ENCODE measurements around the gene PRKAG3. TPM values are rescaled to one million over a fixed set of nuclear protein-coding genes. Genes with fewer than 3 reads are reported as not detected.

PRKAG3 gene
- total RNA-seq, 2 donors from 2014 or later, result not detected

DNA sequence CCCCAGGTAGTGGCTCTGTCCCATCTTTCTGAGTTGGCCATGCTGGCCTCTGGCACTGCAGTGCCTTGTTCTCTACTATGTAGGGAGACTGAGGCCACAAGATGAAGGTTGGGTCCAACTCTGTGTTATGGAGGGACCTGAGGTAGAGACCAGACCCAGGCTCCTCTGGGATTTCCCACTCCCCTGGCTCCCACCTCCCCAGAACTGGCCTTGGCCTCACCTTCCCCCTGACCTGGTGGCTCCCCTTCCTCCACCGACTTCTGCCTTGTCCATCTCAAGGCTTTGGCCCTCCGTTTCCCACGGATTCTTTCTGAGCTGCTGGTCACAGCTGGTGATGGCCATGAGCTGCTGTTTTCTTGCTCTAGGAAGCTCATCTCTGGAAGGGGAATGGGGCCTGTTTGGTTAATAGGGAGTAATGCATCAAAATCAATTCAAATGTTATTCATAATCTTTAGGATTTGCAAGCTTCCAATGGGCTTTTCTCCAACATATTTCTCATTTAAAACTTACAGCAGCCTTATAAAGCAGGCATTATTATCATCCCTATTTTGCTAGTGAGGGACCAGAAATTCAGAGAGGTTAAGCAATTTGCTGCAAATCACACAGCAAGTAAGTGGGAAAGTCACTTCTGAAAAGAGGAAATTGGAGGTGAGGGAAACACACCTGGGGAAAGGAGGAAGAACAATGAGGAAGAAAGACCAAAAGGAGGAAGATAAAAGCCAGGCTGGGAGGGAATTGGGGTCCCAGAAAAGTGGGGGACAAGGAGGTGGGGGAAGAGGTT is 887 bp downstream of the PRKAG3 start:
- Mint-ChIP-seq H3K27ac (no peak overlapping the region), H3K36me3 (no peaks in the 10 kb centered on the region), H3K9me3 (no peaks in the 10 kb centered on the region)
- DNase-seq (ENCODE audit: low spot score in 2 of 2), result no peak
- no peak for ATAC-seq

DNA sequence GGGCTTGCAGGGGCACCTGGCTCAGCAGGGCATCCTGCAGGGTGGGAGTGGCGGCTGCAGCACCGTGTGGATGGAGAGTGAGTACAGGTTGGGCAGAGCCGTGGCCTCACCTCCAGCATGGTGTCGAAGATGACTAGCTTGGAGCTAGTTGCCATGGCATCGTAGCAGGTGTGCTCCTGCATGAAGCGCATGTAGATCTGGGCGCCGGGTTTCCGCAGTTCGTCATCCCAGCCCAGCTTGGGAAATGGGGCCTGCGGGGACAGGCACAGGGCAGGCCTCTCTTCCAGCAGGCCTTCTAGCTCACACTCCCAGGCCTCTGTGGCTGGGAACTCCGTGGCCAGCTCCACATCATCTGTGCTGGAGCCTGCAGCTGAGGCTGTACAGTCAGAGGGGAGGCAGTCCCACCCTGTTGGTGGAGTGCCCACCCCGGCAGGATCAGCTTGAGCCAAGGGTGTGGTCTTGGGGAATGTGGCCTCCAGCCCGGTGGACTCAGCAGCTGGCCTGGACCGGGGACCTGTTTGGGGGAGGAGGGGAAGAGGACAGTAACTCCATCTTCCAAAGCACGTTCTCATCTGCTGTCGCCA is 1.6 kb downstream of the PRKAG3 start:
- no peaks in the 10 kb centered on the region for H3K9me3 Mint-ChIP-seq
- H3K27ac Mint-ChIP-seq, result no peak overlapping the region
- DNase-seq (ENCODE audit: low spot score in 2 of 2) (no peak), ATAC-seq (no peak)
- H3K36me3 Mint-ChIP-seq, result no peaks in the 10 kb centered on the region

DNA sequence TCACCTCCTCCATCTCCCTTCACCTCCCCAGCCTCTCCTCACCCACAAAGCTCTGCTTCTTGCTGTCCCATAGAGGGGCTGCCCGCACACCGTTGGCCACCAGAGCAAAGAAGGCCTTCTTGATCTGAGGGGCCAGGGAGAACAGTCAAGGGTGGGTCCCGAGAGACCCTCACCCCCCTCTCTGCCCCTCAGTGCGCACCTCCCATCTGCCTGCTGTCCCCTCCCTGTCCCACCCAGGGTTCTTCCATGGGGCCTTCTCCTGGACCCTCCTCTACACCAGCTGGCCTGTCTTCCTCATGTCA is 3.2 kb downstream of the PRKAG3 start:
- no peak for DNase-seq (ENCODE audit: low spot score in 2 of 2)
- no peaks in the 10 kb centered on the region for H3K36me3 Mint-ChIP-seq
- no peak for ATAC-seq
- no peak overlapping the region for H3K27ac Mint-ChIP-seq
- no peaks in the 10 kb centered on the region for H3K9me3 Mint-ChIP-seq

DNA sequence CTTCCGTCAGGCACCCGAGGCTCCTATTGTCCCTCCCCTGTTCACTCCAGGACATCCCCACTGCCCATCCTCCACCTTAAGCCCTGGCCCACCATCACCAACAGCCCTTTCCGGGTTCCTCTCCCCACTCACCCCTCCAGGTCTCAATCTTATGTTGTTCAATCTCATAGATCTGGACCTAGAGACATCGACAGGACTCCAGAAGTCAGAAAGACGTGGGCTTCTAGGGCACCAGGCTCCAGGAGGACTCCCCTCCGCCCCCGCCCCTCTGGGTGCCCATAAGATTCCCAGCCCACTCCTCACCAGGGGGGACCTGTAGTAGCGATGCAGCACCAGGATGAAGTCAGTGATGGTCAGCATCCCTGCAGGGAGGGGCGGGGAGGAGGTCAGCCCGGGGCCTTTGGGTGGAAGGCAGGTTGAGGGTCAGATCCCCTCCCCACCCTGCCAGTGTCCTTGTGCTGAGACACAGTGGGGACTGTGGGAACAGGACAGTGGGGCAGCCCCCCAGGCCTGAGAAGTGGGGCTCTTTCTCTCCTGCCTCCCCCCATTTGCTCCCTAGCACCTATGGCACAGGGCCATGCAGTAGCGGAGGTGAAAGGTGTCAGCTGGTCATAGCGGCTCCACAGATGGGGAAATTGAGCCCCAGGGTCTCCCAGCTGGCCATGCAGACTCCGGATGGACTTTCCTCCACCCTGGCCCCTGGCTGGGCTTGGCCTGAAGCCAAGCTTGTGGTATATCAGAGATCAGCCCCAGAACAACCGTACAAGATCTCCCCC is 3.7 kb downstream of the PRKAG3 start:
- ATAC-seq (no peak), DNase-seq (ENCODE audit: low spot score in 2 of 2) (no peak)
- Mint-ChIP-seq H3K36me3 (no peaks in the 10 kb centered on the region), H3K27ac (no peak overlapping the region), H3K9me3 (no peaks in the 10 kb centered on the region)

DNA sequence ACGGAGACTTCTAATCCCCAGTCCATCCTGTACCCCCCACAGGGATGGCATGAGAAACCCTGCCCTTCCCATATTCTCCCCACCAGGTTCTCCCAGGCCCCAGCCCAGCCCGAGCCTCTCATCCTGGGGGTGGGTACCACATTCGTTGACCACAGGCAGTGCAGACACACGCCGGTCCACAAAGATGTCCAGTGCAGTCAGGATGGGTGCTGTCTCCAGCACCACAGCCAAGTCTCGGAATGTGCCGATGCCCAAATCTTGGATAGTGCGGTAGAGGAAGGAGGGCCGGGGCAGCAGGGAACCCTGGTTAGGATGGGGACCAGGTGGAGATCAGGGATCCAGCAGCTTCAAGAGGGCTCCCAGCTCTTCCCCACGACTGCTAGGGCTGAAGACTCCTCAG is 4.8 kb downstream of the PRKAG3 start:
- DNase-seq (ENCODE audit: low spot score in 2 of 2) (no peak), ATAC-seq (no peak)
- Mint-ChIP-seq H3K27ac (no peak overlapping the region), H3K36me3 (no peaks in the 10 kb centered on the region), H3K9me3 (no peaks in the 10 kb centered on the region)

DNA sequence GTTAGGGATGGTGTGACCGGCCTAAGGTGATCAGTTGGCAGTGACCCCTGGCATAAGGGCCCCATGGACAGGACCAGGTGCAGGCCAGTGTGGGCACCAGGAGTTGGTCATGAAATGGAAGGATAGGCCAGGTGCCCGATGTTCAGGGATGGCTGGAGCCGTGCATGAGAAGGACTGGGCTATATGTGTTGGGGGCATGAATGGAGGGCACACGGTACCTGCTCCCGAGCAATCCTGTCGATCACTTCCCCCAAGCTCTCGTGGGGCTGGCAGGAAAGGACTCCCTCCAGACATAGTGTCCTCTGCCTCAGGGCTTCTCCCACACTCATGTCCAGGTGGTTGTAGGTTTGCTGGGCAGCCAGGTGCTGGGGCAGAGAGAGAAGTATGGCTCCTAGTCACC is 7.6 kb downstream of the PRKAG3 start:
- Mint-ChIP-seq H3K36me3 (no peaks in the 10 kb centered on the region), H3K9me3 (no peaks in the 10 kb centered on the region), H3K27ac (no peak overlapping the region)
- no peak for DNase-seq (ENCODE audit: low spot score in 2 of 2)
- no peak for ATAC-seq

DNA sequence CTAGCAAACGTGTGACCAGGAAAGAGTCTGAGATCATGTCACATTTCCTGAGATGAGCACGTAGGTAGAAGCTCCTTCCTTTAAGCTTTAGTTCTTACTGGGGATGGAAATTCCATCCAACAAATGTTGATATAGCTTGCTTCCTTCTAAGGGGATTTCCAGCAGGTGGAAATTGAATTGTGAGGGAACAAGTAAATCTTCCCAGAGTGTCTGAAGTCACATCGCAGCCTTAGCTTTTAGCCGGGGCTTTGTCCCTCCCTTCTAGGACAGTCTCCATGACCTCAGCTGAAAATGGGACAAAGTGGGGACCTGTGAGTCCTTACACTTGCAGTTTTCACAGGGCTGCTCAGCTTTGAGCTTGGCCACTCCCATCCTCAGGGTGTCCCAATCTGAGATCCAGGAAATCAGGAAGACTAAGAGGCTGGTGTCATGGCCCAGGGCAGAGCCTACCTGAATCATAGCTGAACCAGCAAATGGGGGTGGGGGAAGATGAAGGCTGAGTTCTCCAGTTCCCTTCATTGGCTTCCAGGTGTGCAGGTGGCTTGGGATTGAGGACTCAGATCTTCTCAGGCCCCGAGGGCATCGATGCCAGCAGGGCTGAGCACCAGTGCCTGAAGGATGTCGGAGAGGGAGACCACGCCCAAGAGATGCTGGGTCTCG is 8.3 kb downstream of the PRKAG3 start:
- DNase-seq (ENCODE audit: low spot score in 2 of 2) (no peak), ATAC-seq (no peak)
- H3K9me3 Mint-ChIP-seq, result no peaks in the 10 kb centered on the region
- no peak overlapping the region for H3K27ac Mint-ChIP-seq
- no peaks in the 10 kb centered on the region for H3K36me3 Mint-ChIP-seq

DNA sequence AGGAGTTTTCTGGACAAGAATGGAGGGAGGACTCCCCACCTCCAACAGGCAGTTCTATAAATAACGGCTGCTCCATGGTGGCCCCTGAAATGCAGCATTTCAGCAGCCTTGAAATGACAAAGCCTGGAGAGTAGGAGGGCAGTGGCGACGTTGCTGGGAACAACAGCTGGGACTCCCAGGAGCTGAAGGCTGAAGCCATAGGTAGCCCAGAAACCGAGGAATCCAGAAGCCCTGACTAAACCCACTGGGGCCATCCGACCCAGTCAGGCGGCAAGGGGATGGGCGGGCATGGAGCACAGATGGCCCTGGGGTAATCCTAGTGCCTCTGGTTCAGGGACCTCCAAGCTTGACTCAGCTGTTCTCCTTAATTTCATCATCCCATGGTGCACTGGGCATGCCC is 9.0 kb downstream of the PRKAG3 start:
- Mint-ChIP-seq H3K9me3 (no peaks in the 10 kb centered on the region), H3K27ac (no peak overlapping the region), H3K36me3 (no peaks in the 10 kb centered on the region)
- ATAC-seq, result no peak
- DNase-seq (ENCODE audit: low spot score in 2 of 2), result no peak

DNA sequence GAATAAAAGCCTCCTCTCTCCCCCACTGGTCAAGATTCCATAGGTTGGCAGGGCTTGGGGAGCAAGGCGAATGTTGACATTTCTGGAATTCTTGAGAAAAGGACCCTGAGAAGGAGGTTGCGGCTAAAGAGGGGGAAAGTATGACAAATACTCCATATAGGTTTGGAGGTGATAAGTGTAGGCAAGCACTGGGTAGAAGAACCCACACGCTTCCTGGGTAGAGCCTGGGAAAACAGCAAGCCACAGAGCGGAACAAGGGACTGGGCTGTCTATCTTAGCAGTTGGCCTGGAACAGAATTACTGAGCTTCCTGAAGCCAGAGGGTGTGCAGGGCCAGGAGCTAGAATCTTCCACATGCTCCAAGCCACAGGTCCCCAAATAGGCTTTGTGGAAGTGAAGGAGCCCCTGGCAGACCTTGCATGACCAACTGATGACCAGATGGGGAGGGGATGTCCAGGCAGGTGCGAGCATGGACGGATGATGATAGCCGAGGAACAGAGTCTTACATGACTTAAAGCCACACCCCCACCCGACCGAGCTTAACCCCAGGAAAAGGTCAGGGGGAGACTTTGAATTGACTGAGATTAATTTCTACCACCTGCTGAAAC is 9.9 kb downstream of the PRKAG3 start:
- H3K36me3 Mint-ChIP-seq, result no peaks in the 10 kb centered on the region
- DNase-seq (ENCODE audit: low spot score in 2 of 2), result no peak
- no peaks in the 10 kb centered on the region for H3K9me3 Mint-ChIP-seq
- no peak for ATAC-seq
- H3K27ac Mint-ChIP-seq, result no peak overlapping the region

DNA sequence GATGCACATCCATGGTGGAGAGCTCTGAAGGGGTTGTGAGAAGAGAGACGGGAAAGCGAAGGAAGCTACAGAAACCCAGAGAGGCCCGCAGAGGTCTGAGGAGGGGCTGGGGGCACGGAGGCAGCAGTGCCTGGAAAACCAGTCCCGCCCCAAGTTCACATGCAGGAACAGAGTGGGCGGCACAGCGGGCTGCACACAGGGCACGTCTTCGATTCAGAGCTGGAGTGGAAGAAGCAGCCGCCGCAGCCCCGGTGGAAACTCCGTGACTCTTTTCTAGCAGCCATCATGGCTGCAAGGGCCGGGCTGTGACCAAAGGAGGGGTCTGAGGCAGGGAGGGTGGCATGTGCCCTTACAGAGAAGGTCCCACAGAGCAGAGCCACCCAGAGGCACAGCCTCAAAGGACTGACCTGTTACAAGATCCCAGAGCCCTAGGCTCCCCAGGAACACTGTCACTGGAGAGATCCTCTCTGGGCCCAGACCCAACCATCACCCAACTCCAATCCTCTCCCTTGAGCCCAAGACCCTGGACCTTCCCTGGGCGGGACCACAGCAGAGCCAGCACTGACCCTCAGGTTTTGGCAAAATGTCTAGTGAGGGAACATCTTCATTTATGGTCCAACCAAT is 10.7 kb downstream of the PRKAG3 start:
- H3K27ac Mint-ChIP-seq, result no peak overlapping the region
- DNase-seq (ENCODE audit: low spot score in 2 of 2), result no peak
- H3K9me3 Mint-ChIP-seq, result no peaks in the 10 kb centered on the region
- no peak for ATAC-seq
- H3K36me3 Mint-ChIP-seq, result no peaks in the 10 kb centered on the region

DNA sequence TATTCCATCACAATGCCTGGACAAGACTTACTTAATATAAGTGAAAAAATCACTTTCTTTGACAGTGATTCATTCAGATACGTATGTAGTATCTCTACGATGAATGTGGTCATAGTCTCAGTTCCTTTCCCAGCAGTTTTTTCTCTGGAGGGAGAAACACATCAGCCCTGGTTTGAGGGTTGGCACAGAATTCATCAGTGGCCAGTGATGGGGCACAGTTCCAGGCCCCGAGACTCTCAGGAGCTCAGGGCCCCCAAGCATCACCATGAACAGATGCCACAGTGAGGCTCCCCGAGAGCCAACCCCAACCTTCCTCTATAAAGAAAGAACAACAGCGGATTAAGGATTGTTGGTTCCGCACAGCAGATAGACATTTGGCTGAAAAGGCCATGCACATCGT is 12.5 kb downstream of the PRKAG3 start:
- no peak overlapping the region for H3K27ac Mint-ChIP-seq
- DNase-seq (ENCODE audit: low spot score in 2 of 2) (no peak), ATAC-seq (no peak)
- H3K36me3 Mint-ChIP-seq, result no peaks in the 10 kb centered on the region
- H3K9me3 Mint-ChIP-seq, result no peaks in the 10 kb centered on the region

DNA sequence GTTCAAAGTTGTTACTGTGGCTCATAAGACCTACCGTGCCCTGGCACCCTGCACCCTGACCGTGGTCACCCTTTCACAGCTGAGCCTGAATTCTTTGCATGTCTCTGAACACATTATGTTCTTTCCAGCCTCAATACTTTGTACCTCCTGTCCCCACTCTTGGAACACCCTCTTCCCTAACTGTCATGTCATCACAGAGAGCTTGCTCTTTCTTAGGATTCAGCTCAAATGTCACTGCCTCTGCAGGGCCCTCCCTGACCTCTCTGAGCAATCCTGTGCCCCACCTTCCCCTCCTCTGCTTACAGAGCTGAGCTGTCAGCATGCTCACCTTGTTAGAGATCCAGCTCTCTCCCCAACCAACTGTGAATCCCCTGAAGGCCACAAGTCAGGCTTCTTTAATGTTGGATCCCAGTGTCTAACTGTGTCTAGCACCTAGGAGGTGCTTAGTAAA is 15.0 kb downstream of the PRKAG3 start:
- H3K27ac Mint-ChIP-seq, result no peak overlapping the region
- no peak for DNase-seq (ENCODE audit: low spot score in 2 of 2)
- ATAC-seq, result no peak
- H3K36me3 Mint-ChIP-seq, result no peaks in the 10 kb centered on the region
- H3K9me3 Mint-ChIP-seq, result no peaks in the 10 kb centered on the region

DNA sequence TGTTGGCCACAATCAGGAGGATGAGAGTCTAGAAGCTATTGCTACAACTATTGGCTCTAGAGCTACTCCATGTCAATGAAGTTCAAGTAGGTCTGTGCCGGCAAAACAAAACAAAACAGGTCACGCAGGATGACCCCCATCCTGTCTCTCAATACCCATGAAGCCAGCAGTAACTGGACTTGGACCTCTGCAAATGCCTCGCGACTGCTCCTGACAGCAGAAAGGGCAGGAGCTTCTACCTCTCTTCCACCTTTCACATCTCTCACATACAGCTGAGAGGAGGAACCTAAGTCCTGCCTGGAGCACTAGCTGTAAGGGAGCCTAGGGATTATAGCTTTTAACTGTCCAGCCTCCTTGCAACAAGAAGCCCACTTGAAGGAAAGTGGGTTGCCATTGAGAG is 16.0 kb downstream of the PRKAG3 start:
- DNase-seq (ENCODE audit: low spot score in 2 of 2), result no peak
- Mint-ChIP-seq H3K27ac (no peak overlapping the region), H3K9me3 (no peaks in the 10 kb centered on the region), H3K36me3 (no peaks in the 10 kb centered on the region)
- no peak for ATAC-seq

DNA sequence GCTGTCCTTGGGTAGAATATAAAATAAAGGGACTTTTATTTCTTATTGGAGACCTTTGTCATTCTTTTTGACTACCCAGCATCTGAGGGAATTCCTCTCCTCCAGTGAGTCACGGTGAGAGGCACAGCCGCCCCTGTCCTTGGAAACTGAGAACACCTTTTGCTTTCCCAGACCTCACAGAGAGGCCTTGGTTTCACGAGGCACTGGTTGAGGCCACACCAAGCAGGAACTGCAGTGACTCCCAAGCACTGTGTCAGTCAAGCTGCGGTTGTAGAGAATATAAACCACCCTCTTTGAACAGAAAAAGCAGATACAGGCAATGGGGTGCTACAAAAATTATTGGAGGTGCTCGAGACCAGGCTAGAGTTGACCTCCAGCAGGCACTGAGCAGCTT is 16.4 kb downstream of the PRKAG3 start:
- no peak overlapping the region for H3K27ac Mint-ChIP-seq
- no peaks in the 10 kb centered on the region for H3K36me3 Mint-ChIP-seq
- ATAC-seq, result no peak
- no peak for DNase-seq (ENCODE audit: low spot score in 2 of 2)
- H3K9me3 Mint-ChIP-seq, result no peaks in the 10 kb centered on the region

DNA sequence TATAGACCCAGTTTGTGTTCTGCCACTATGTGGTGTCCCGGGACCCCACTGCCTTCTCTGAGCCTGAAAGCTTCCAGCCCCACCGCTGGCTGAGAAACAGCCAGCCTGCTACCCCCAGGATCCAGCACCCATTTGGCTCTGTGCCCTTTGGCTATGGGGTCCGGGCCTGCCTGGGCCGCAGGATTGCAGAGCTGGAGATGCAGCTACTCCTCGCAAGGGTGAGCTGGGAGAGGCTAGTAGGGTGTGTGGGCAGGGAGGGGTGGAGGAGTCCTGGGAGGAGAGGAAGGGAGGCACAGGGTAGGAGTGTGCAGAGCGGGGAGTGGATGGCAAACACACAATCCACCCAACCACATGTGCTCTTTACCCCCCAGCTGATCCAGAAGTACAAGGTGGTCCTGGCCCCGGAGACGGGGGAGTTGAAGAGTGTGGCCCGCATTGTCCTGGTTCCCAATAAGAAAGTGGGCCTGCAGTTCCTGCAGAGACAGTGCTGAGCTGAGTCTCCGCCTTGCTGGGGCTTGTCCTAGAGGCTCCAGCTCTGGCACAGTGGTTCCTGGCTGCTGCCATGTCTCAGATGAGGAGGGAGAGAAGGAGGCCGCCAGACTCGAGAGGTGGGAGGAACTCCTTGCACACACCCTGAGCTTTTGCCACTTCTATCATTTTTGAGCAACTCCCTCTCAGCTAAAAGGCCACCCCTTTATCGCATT is 16.9 kb downstream of the PRKAG3 start:
- ATAC-seq (no peak), DNase-seq (ENCODE audit: low spot score in 2 of 2) (no peak)
- no peaks in the 10 kb centered on the region for H3K9me3 Mint-ChIP-seq
- H3K36me3 Mint-ChIP-seq, result no peaks in the 10 kb centered on the region
- no peak overlapping the region for H3K27ac Mint-ChIP-seq

DNA sequence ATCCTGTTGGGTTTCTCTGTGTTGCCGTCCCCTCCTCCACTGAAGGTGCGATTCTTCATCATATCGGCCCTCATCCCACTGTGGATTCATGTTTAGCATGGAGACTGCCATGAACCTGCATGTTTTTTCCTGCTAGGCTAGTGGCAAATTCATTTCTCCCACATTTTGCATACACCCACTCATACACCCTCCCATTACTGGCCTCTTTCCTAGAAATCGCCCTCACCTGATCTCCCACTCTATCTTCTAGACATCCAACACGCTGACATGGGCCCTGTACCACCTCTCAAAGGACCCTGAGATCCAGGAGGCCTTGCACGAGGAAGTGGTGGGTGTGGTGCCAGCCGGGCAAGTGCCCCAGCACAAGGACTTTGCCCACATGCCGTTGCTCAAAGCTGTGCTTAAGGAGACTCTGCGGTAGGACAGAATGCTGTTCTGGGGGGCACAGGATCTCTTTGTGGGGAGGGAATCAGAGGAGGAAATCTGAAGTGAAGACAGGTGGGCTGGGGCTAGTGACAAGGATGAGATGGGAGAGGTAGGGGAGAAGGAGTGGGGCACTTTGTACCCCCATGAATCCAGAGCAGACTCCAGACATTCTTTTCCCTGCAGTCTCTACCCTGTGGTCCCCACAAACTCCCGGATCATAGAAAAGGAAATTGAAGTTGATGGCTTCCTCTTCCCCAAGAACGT is 17.7 kb downstream of the PRKAG3 start:
- no peak for ATAC-seq
- no peak for DNase-seq (ENCODE audit: low spot score in 2 of 2)
- Mint-ChIP-seq H3K9me3 (no peaks in the 10 kb centered on the region), H3K36me3 (no peaks in the 10 kb centered on the region), H3K27ac (no peak overlapping the region)
